ENCODE results near the gene NOL8.

The NOL8 gene

DNA sequence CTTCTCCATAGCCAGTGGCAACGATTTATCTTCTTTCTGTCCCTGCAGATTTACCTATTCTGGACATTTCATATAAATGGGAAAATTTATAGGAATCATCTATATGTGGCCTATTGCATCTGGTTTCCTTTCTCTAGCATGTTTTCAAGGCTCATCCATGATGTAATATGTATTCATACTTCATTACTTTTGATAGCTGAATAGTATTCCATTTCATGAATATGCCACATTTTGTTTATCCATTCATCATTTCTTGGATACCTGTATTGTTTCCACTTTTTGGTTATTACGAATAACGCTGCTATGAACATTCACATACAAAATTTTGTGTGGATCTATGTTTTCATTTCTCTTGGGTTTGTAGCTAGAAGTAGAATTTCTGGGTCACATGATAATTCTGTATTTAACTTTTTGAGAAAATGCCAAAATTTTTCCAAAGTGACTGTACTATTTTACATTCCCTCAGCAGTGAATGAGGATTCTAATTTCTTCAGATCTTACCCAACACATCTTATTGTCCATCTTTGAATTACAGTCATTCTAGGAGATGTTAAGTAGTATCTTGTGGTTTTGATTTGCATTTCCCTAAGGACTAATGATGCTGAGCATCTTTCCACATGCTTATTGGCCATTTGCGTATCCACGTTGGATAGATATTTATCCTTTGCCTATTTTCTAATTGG, 35.3 kb downstream of the NOL8 start:
- peaks cover 69% of the 10 kb centered on the region for H3K36me3 ChIP-seq
- DNase-seq: no peak
- no peaks in the 10 kb centered on the region for H3K9me3 ChIP-seq
- H3K4me1 ChIP-seq: no peaks in the 10 kb centered on the region
- H3K27me3 ChIP-seq: no peaks in the 10 kb centered on the region
- TF ChIP-seq CTCF (IDR thresholded peaks at IDR 0.05; ENCODE audit: low read depth, low read length): no peak
- no peak overlapping the region for H3K4me3 ChIP-seq (ENCODE audit: low read depth, low read length)

GRCh38 chr9:92279302-92279701, 45.8 kb downstream of the NOL8 start:
- H3K4me1 ChIP-seq: no peaks in the 10 kb centered on the region
- DNase-seq: no peak
- TF ChIP-seq CTCF (IDR thresholded peaks at IDR 0.05; ENCODE audit: low read depth, low read length): no peak
- H3K9me3 ChIP-seq: no peaks in the 10 kb centered on the region
- no peak overlapping the region for H3K4me3 ChIP-seq (ENCODE audit: low read depth, low read length)
- peaks cover 96% of the 10 kb centered on the region for H3K36me3 ChIP-seq
- H3K27me3 ChIP-seq: no peaks in the 10 kb centered on the region

DNA sequence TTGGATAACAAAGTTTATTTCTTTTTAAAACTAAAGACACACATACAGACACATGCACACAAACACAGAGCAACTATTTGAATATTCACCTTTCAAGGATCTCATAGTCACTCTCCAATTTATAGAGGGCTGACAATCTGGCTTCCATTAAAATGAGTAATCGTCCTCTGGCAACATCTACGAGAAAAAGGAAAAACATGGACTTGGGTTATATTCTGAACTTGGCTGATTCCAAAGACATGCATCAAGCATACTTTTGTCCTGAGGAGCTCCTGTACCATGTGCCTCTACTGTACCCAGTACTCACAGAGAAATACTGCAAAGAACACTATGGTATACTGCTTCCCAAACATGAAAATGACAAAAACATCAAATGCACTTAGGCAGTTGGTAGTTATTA, 47.0 kb downstream of the NOL8 start:
- no peaks in the 10 kb centered on the region for H3K27me3 ChIP-seq
- no peaks in the 10 kb centered on the region for H3K9me3 ChIP-seq
- no peak for DNase-seq
- no peaks in the 10 kb centered on the region for H3K4me1 ChIP-seq
- H3K36me3 ChIP-seq: peaks cover 96% of the 10 kb centered on the region
- no peak for TF ChIP-seq CTCF (IDR thresholded peaks at IDR 0.05; ENCODE audit: low read depth, low read length)
- H3K4me3 ChIP-seq (ENCODE audit: low read depth, low read length): no peak overlapping the region

DNA sequence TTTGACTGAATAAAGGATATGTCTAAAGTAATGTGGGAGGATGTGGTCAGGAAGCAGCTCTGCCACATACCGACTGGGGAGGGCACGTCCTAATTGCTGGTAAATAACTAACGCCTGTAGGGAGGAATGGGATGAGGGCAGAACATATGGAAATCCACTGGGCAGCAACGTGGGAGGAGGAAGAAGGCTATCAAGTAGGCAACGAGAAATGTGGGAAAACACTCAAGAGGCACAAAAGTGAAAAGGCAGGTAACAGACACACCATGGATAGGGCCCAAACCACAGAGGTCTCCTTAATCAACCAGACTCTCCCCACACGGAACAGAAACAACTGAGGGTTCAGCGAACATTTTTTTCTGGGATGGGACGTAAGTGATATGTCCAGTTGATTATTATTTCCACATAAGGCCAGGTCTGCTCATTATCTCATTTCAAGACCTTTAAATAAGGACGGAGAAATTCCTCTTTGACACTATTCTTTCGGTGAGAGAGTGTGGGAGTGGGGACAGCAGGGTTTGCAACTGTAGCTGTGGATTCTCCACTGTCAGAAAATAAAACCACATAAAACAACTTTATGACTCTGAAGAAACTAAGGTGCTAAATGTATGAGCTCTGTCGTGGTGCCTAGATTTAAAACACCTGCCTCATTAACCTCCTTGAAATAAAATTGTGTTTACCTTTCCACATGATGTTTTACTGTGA, 48.7 kb downstream of the NOL8 start:
- DNase-seq: no peak
- no peak overlapping the region for H3K4me3 ChIP-seq (ENCODE audit: low read depth, low read length)
- H3K36me3 ChIP-seq: peaks cover 96% of the 10 kb centered on the region
- TF ChIP-seq CTCF (IDR thresholded peaks at IDR 0.05; ENCODE audit: low read depth, low read length): no peak
- H3K4me1 ChIP-seq: no peaks in the 10 kb centered on the region
- H3K27me3 ChIP-seq: no peaks in the 10 kb centered on the region
- H3K9me3 ChIP-seq: no peaks in the 10 kb centered on the region

- H3K4me3 ChIP-seq (ENCODE audit: low read depth, low read length): no peak overlapping the region
- H3K36me3 ChIP-seq: peaks cover 96% of the 10 kb centered on the region
- no peaks in the 10 kb centered on the region for H3K4me1 ChIP-seq
- no peaks in the 10 kb centered on the region for H3K9me3 ChIP-seq
- no peak for DNase-seq
- no peak for TF ChIP-seq CTCF (IDR thresholded peaks at IDR 0.05; ENCODE audit: low read depth, low read length)
- no peaks in the 10 kb centered on the region for H3K27me3 ChIP-seq
Observed at GRCh38 chr9:92275541-92275940, 49.6 kb downstream of the NOL8 start.

DNA sequence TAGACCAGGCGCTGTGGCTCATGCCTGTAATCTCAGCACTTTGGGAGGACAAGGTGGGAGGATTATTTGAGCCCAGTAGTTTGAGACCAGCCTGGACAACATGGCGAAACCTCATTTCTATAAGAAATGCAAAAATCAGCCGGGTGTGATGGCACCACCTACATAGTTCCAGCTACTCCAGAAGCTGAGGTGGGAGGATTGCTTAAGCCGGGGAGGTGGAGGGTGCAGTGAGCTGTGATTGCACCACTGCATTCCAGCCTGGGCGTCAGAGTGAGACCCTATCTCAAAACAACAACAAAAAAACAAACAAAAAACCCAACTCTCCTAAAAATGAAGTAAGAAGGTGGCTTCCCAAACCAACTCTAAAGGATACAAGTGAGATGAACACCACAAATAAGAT, 54.6 kb downstream of the NOL8 start:
- Histone ChIP-seq H3K4me1 (no peaks in the 10 kb centered on the region), H3K9me3 (no peaks in the 10 kb centered on the region), H3K36me3 (peaks cover 97% of the 10 kb centered on the region), H3K27me3 (no peaks in the 10 kb centered on the region), H3K4me3 (ENCODE audit: low read depth, low read length) (no peak overlapping the region)
- no peak for DNase-seq
- TF ChIP-seq CTCF (IDR thresholded peaks at IDR 0.05; ENCODE audit: low read depth, low read length): no peak
